Forelimb muscle (tissue), 1 donor: ENCODE data around the gene TRDMT1. TPM values are rescaled to one million over a fixed set of nuclear protein-coding genes. Genes with fewer than 3 reads are reported as not detected.

Experiments
- DNase-seq: peaks from one replicate; pipeline ENCODE4 v3.0.0-alpha.2; 2013; ENCODE audit warnings: low read depth
- polyA plus RNA-seq: library from polyadenylated mRNA; unstranded; fragments of 120-200 nt; gene quantifications from one replicate; pipeline ENCODE4 v1.2.1, GENCODE V29; 2013; ENCODE audit not compliant: insufficient read length

The TRDMT1 gene
- polyA plus RNA-seq, 1 donor = 6.9 TPM

DNA sequence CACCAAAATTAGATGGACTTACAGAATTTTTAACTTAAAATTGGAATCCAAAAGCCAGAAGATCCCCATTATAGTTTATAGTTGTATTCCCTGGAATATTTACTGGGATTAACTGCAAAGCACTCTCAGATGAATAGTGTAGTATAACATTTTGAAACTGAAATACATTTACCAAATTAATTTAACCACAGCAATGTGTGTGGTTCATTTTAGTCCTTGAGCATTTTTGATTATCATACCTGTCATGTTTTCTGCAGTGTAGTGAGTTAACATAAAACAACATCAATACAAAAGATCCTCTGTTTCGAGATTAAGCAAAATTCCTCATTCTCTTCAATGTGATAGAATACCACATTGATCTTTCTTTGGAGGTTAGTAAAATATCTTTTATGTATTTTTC lies 30.3 kb upstream of the TRDMT1 start:
- no peak for DNase-seq

DNA sequence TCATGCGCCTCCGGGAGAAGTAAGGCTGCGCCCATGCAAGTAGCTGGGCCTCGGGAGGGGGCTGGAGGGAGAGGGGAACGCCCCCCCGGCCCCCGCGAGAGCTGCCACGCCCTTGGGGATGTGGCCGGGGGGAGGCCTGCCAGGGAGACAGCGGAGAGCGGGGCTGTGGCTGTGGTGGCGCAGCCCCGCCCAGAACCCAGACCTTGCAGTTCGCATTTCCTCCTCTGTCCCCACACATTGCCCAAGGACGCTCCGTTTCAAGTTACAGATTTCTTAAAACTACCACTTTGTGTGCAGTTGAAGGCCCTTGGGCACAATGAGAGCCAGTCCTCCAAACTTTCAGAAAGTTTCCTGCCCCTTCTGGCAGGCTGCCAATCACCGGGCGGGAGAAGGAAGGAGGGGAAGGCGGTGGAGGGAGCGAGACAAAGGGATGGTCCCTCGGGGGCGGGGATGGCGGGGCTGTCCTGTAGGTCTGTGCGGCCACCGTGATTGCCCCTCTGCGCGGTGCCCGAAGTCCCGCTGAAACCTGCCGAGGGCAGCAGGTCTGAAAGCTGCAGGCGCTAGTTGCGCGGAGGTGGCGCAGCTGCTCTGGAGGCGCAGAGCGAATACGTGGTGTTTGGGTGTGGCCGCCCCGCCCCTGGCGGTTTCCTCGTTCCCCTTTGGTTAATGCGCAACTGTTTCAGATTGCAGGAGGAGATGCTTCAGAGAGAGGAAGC lies 28.7 kb upstream of the TRDMT1 start:
- no peak for DNase-seq

DNA sequence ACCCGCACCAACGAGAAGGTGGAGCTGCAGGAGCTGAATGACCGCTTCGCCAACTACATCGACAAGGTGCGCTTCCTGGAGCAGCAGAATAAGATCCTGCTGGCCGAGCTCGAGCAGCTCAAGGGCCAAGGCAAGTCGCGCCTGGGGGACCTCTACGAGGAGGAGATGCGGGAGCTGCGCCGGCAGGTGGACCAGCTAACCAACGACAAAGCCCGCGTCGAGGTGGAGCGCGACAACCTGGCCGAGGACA lies 28.2 kb upstream of the TRDMT1 start:
- DNase-seq = no peak

DNA sequence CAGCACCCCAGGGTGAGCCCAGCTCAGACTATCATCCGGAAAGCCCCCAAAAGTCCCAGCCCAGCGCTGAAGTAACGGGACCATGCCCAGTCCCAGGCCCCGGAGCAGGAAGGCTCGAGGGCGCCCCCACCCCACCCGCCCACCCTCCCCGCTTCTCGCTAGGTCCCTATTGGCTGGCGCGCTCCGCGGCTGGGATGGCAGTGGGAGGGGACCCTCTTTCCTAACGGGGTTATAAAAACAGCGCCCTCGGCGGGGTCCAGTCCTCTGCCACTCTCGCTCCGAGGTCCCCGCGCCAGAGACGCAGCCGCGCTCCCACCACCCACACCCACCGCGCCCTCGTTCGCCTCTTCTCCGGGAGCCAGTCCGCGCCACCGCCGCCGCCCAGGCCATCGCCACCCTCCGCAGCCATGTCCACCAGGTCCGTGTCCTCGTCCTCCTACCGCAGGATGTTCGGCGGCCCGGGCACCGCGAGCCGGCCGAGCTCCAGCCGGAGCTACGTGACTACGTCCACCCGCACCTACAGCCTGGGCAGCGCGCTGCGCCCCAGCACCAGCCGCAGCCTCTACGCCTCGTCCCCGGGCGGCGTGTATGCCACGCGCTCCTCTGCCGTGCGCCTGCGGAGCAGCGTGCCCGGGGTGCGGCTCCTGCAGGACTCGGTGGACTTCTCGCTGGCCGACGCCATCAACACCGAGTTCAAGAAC lies 27.7 kb upstream of the TRDMT1 start:
- DNase-seq = no peak

DNA sequence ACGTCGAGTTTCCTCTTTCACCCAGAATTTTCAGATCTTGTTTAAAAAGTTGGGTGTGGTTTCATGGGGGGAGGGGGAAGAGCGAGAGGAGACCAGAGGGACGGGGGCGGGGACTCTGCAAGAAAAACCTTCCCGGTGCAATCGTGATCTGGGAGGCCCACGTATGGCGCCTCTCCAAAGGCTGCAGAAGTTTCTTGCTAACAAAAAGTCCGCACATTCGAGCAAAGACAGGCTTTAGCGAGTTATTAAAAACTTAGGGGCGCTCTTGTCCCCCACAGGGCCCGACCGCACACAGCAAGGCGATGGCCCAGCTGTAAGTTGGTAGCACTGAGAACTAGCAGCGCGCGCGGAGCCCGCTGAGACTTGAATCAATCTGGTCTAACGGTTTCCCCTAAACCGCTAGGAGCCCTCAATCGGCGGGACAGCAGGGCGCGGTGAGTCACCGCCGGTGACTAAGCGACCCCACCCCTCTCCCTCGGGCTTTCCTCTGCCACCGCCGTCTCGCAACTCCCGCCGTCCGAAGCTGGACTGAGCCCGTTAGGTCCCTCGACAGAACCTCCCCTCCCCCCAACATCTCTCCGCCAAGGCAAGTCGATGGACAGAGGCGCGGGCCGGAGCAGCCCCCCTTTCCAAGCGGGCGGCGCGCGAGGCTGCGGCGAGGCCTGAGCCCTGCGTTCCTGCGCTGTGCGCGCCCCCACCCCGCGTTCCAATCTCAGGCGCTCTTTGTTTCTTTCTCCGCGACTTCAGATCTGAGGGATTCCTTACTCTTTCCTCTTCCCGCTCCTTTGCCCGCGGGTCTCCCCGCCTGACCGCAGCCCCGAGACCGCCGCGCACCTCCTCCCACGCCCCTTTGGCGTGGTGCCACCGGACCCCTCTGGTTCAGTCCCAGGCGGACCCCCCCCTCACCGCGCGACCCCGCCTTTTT lies 26.9 kb upstream of the TRDMT1 start, which contains the start of gene VIM:
VIM (plus strand) TSS at position 151 of the 925 bp plus-strand sequence. CDS start 1,182 bp downstream, outside the sequence.
- no peak for DNase-seq

DNA sequence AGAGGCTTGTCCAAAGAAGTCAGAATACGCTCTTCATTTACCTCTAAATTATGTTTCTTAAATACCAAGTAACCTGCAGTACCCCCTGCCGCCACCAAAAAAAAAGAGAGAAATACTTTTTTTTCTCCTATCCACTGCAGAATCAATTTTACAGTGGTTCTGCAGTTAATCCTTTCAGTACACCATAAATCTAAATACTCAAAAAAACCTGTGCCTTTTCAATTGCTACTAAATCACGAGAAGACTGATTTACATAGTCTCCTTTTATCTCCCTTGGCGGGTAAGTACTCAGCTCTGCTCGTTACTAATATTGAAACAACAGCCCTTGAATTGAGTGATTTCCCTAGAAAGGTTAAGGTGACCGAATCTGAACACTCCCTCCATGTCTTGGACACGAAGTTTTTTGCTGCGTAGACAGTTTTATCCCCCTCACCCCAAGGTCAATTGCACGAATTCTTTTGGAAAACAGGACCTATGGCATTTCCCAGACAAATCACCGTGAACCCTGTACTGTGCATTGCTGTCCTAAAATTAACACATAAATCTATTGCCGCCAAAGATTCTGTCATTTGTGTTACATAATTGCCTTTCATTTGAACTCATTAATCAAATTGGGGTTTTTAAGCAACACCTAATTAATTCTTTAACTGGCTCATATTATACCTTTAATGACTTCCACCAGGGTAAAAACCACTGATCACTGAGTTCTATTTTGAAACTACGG lies 26.1 kb upstream of the TRDMT1 start:
- no peak for DNase-seq

DNA sequence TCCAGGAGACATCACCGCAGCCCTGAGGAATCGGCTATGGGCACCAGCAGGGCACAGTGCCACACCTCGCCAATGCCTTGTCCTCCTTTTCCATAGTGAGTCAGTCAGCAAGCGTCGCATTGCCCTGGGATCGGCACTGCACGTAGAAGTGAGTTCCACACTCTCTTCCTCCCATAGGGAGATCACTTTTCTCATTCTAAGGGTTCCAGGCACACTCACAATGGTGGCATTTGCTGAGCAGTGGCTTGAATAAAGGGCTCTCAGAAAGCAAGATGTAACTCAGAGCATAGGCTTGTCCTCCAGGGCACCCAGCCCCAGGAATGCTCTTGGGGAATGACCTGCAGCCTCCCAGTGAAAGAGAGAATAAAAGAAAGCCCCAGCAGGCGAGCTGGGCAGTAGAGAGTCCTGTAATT lies 25.4 kb upstream of the TRDMT1 start:
- no peak for DNase-seq

DNA sequence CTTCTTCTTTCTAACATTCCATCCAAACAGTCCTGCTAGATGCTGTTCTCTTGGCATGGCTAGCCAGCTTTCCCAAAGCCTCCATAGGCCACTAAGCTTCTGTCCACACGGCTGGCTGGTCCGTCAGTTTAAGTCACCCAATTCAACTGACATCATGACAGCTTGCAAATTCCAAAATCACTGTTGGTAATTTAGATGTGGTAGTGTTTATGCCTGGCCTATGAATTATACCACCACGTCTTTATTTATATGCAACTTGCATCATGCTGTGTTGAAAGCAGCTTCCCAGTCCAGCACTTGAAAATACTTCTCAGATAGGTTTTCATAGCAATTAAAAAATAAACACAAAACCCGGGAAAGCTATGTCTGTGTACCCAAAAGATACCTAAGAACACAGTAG lies 24.3 kb upstream of the TRDMT1 start:
- no peak for DNase-seq

DNA sequence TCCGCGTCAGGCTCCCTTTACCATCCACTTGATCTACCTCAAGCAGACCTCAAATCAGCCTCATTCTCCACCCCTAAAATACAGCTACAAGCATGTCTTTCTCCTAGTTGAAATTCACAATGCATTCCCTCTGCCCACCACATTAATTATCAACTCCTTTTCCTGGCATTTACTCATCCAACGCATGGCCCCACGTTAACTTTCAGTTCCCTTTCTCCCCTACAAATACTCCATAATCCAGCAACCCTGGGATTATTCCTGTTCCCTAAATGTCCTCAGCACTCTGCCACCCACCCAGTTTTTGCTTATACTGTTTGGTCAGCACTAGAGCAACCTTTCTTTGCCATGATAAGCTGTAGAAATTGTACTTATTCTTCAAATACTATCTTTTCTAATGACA lies 20.9 kb upstream of the TRDMT1 start:
- no peak for DNase-seq

DNA sequence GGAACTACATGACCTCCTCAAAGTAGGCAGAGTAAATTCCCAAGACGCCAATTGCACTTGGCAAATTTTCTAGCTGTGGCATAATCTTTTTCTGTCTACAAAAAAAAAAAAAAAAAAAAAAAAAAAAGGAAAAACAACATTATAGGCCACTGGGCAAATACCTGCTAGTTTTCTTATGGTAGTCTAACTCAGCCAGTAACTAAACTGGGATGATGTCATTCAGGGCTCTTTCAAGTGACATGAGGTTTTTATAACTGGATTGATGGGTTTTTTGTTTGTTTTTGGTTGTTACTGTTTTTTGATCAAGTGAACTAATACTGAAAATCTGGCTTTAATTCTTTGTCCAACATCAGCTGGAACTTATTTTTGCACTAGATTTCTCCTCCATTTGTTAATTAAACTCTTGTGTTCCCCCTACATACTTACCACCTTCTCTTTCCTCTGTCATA lies 19.2 kb upstream of the TRDMT1 start:
- DNase-seq = no peak

DNA sequence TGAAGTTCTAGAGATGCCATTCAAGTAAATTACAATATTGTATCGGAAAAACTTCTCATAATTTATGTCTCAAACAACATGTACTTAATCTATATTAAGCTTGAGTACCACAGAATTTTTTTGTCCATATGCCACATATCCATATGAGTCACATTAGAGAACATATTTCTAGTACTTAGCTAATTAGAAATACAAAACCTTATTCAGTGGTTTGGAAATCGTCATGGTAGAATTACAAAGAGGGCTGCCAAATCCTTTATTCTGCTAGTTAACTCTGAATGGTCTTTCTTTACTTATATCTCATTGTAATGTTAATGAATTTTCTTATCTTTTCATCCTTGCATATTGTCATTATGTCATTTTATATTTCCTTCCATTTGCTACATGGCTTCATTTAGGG lies 17.6 kb upstream of the TRDMT1 start:
- no peak for DNase-seq

DNA sequence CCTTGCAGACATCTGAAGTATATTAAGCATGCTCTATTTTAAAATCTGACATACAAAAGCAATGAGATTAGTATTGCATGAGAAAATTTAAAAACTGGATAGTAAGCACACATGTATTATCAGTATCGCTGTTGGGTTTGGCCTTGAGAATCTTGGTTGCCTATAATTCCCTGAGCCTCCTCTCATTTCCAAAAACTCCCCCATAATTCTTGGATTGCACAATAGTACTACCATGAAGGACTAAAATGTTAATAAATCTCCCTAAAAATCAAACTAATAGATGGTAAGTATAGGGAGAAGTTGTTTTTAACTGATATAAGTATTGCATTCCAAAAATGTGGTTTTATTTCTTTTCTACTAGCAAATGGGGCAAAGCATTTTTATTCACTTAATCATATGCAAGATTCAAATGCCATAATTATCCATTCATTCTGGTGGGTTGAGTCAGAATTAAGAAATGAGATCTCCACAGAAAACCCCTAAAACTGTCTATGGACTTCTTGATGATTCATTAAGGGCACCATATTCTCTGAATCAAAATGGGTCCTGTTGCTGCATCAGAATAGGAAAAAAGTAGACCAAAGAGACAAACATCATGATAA lies 16.3 kb upstream of the TRDMT1 start:
- no peak for DNase-seq

DNA sequence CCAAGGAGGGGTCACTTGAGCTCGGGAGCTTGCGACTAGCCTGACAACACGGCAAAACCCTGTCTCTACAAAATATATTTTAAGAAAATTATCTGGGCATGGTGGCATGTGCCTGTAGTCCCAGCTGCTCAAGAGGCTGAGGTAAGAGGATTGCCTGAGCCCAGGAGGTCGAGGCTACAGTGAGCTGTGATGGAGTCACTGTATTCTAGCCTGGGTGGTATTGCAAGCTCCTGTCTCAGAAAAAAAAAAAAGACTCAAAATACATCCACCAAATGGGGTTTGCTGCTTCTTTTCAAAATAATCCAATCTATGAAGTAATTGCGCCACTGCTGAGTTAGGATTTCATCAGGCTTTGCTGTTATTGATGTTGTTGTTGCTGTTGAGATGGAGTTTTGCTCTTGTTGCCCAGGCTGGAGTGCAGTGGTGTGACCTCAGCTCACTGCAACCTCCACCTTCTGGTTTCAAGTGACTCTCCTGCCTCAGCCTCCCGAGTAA lies 15.5 kb upstream of the TRDMT1 start:
- DNase-seq = no peak

DNA sequence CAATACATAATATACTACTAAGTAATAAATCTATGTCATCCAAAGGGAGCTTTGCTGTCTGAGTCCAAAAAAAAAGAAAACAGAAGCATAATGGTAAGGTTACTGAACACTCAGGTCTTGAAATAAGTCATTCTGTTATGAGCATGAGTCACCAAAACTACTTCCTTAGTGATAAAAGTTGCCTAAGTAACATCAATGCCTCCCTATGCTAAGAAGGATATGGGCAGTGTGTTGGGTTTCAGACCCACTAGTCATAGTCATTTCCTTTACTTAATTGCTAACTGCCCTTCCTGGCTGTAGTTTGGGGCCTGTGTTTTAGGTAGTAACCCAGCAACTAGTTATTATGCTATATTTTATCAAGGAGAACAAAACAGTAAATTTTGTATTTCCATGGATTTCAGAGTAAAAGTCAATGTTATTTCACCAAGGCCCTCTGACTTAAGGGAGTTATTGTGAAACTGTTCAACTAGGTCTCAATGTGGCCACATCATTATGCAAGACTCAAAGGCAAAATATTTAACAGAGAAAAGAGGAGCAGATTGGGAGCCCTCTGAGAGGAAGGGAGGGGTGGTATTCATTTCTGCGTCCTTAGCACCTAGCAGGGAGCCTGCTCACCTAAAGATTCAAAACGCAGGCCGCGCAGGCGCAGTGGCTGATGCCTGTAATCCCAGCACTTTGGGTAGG lies 14.9 kb upstream of the TRDMT1 start:
- DNase-seq = no peak

DNA sequence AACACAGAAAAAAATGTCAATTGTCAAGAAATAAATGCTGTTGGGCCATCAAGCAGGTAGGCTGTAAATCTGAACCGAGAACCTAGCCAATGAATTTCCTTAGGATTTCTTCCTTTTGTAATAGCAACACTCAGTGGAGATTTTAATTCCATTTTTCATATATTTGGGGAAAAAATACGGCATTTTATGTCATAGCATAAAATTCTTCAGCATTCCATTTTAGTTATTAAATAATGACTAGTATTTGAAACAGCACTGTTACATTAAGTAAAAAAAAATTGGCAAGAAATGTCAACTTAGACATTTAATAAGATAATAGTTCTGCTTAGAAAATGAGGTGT lies 14.3 kb upstream of the TRDMT1 start:
- DNase-seq = no peak

DNA sequence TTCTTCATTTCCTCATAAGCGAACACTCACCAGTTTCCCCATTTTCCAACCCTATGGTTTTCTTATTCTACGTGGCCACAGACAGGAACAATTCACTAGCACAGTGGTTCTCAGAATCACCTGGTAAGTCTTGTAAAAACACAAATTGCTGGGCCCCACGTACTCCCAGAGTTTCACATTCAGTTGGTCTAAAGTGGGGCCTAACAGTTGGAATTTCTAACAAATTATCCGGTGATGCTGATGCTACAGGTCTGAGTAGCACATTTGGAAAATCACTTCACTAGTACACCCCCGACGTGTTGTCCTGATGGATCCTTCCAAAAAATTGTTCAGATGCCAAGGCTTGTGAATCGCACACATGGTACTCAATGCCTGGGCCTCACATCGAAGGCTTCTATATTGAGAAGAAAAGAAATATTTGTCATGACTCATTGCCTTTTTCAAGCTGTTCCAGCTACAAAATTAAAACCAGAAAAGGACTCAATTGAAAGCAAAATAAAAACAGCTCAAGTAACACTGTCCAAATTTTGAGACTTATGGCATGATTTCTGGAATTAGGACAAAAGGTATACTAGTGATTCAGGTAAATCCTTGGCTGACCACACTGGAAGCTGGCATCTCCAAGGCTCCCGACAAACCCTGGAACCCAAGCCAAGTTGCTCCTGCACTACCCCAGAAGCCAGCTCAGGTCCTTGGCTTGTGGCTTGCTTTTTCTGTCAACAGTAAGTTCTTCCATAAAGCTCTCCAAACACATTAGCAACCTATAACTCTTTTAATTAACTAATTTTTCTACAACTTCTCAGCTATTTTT lies 13.7 kb upstream of the TRDMT1 start:
- no peak for DNase-seq

DNA sequence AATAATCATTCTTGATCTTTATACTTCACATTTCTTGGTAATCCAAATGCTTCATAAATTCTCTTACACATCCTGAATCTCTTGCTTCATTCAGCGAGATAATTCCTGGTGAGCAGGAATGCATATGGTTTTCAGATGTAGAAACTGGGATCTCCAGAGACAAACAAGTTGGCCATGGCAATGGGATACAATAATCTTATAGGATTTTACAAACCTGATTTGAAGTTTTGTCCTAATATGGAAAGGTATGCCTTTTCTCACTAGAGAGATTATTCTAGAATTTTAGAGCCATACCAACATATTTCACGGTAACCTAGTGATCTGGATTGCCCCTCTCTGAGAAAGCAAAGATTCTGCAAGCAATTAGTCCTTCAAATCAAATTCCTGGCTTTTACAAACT lies 13.1 kb upstream of the TRDMT1 start:
- DNase-seq = no peak

DNA sequence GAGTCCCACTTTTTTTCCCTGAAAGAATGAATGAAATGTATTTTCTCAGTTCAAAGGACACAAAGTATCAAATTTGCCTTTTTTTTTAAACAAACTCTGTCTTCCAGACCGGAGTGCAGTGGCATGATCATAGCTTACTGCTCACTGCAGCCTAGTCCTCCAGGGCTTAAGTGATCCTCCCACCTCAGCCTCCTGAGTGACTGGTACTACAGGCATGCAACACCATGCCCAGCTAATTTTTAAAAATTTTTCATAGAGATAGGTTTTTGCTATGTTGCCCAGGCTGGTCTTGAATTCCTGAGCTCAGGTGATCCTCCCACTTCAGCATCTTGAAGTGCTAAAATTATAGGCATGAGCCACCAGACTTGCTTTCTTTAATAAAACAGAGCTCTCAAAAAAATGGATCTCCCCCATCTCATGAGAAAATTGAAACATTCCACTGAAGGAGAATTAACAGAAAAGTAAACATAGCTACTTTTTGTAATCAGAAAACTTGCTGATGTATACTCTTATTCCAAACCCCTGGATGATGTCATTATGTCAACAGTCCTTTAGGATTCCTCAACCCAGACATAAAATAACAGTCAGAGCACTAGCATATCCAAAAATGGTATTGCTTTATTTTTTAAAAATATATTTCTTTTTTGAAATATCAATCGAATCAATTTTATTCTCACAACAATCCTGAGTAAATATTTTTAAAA lies 12.3 kb upstream of the TRDMT1 start:
- no peak for DNase-seq

DNA sequence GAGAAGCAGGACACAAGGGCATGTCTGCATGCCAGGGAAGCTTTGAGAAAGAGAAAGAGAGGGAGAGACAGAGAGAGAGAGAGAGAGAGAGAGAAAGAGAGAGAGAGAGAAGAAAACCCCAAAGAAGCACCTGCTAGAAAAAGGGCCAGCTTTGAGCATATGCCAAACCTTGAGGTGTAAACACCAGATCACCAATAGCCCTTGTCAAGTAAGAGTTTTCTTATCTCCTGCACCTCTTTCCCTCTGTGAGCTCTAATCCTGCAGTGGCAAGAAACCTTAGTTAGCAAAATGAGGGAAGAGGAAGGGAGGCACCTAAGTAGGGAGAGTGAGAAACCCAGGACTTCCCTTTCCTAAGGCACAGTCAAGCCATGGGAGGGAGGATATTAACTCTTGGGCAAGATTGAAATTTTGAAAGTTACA lies 11.3 kb upstream of the TRDMT1 start:
- DNase-seq = no peak
